Thoracic aorta (tissue), 2 donors: ENCODE data around the gene SUPT6H. TPM values are rescaled to one million over a fixed set of nuclear protein-coding genes. Genes with fewer than 3 reads are reported as not detected.

Experiments used
- ATAC-seq: fragments of 150-250 bp; one replicate; pipeline ENCODE4 v1.8.0; 2017; ENCODE audit warnings: low read depth; ENCODE audit not compliant: insufficient number of reproducible peaks, low FRiP score
- DNase-seq: peaks from one replicate; pipeline ENCODE4 v3.0.0-alpha.2; 2020; ENCODE audit warnings: low spot score
- H3K27ac ChIP-seq, 2 donors: fragments of 200-600 bp; sonication (generic); 1 replicate in 1 of 2; 2 replicates in 1 of 2; pipeline ENCODE4 v1.5.1; 2016; ENCODE audit warnings: mild to moderate bottlenecking in 2 of 2, moderate library complexity in 2 of 2
- H3K27me3 ChIP-seq: fragments of 200-600 bp; sonication (generic); replicated peaks from 2 replicates; pipeline ENCODE4 v1.6.0; 2016; ENCODE audit warnings: mild to moderate bottlenecking; ENCODE audit not compliant: insufficient read depth
- H3K36me3 ChIP-seq: fragments of 200-600 bp; sonication (generic); one replicate; pipeline ENCODE4 v1.5.1; 2016
- H3K4me1 ChIP-seq, 2 donors: fragments of 200-600 bp; sonication (generic); 1 replicate in 1 of 2; 2 replicates in 1 of 2; pipeline versions ENCODE4 v1.5.1 to v1.6.0; 2016; ENCODE audit warnings: low read depth in 2 of 2, mild to moderate bottlenecking in 1 of 2; ENCODE audit not compliant: control insufficient read depth in 1 of 2
- H3K4me3 ChIP-seq: fragments of 200-600 bp; sonication (generic); 2 replicates; pipeline ENCODE4 v1.5.1; 2016; ENCODE audit warnings: mild to moderate bottlenecking
- H3K9me3 ChIP-seq: fragments of 200-600 bp; sonication (generic); 2 replicates; pipeline ENCODE4 v1.5.1; 2016
- total RNA-seq, 2 donors: library from RNA; depleted of rRNA; stranded (reverse); fragments of >200 nt; gene quantifications; one replicate each; pipeline versions ENCODE4 v1.1.0 to v1.2.3, GENCODE V29; 2016
- TF ChIP-seq, protein P1 (sequence below): fragments of 200-600 bp; sonication (generic); IDR thresholded peaks from one replicate; pipeline ENCODE4 v1.5.1; 2019; ENCODE audit warnings: antibody characterized with exemption

The SUPT6H gene
- total RNA-seq, 2 donors from 2014 or later: 45.6 to 133 TPM

DNA sequence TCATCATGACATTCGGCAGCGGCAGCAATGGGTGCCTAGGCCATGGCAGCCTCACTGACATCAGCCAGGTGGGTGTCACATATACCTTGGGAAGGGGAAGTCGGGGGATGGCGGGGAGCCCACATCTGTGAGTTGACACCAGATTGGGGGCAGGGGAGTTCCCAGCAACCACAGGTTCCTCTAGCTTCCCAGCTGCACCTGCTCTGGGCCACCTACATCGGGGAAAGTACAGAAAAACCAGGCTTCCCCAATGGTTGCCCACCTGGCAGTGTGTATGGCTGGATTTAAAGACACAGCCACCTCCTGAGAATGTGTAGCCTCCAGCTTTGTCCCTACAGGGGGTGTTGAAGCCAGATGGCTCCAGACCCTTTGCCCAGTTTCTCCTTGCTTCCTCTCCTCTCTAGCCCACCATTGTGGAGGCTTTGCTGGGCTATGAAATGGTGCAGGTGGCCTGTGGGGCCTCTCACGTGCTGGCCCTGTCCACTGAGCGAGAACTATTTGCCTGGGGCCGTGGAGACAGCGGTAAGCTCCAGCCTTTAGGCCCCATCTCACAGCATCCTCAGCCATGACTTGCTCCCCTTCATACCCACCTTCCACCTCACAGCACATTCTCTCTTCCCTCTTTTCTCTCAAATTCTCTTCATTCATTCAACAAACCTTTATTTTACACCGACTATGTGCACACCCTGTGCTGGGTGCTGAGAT is 76.8 kb downstream of the SUPT6H start:
- Histone ChIP-seq H3K27me3 (no peaks in the 10 kb centered on the region), H3K4me3 (no peak overlapping the region), H3K9me3 (no peaks in the 10 kb centered on the region), H3K4me1 (peaks cover 0 to 12% of the 10 kb centered on the region in 2 donors), H3K27ac (no peak overlapping the region), H3K36me3 (no peaks in the 10 kb centered on the region)
- DNase-seq: no peak
- ATAC-seq: no peak
- TF ChIP-seq, protein P1, sequence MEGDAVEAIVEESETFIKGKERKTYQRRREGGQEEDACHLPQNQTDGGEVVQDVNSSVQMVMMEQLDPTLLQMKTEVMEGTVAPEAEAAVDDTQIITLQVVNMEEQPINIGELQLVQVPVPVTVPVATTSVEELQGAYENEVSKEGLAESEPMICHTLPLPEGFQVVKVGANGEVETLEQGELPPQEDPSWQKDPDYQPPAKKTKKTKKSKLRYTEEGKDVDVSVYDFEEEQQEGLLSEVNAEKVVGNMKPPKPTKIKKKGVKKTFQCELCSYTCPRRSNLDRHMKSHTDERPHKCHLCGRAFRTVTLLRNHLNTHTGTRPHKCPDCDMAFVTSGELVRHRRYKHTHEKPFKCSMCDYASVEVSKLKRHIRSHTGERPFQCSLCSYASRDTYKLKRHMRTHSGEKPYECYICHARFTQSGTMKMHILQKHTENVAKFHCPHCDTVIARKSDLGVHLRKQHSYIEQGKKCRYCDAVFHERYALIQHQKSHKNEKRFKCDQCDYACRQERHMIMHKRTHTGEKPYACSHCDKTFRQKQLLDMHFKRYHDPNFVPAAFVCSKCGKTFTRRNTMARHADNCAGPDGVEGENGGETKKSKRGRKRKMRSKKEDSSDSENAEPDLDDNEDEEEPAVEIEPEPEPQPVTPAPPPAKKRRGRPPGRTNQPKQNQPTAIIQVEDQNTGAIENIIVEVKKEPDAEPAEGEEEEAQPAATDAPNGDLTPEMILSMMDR: no peak

DNA sequence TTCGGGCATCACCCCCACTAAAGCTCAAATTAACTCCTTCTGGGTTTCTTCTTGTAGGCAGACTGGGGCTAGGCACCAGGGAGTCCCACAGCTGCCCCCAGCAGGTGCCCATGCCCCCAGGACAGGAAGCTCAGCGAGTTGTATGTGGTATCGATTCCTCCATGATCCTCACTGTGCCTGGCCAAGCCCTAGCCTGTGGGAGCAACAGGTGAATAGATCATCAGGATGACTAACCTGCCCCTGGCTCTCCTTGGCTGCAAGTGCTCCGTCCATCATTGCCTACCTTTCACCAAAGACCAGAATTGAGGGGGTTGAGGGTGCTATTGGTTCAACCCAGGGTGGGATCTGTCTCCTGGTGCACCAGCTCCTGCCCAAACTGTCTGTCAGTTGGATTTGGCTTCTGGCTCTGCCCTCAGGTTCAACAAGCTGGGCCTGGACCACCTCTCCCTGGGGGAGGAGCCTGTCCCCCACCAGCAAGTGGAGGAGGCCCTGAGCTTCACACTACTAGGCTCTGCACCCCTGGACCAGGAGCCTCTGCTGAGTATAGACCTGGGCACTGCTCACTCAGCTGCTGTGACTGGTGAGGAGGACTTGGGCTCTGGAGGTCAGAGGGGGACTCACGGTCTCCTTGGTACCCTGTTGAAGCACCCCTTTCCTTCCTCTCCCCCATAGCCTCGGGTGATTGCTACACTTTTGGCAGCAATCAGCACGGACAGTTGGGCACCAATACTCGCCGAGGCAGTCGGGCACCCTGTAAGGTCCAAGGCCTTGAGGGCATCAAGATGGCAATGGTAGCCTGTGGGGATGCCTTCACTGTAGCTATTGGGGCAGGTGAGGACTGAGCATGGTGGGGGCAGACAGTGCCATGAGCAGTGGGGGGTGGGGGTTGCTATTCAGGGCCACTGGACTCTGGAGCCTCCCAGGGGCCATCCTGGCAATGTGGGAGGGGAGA is 78.7 kb downstream of the SUPT6H start:
- DNase-seq (no peak), ATAC-seq (no peak)
- Histone ChIP-seq H3K27ac (no peak overlapping the region), H3K36me3 (no peaks in the 10 kb centered on the region), H3K27me3 (no peaks in the 10 kb centered on the region), H3K9me3 (no peaks in the 10 kb centered on the region), H3K4me1 (peaks cover 5 to 27% of the 10 kb centered on the region in 2 donors), H3K4me3 (no peak overlapping the region)
- TF ChIP-seq, protein P1: no peak

DNA sequence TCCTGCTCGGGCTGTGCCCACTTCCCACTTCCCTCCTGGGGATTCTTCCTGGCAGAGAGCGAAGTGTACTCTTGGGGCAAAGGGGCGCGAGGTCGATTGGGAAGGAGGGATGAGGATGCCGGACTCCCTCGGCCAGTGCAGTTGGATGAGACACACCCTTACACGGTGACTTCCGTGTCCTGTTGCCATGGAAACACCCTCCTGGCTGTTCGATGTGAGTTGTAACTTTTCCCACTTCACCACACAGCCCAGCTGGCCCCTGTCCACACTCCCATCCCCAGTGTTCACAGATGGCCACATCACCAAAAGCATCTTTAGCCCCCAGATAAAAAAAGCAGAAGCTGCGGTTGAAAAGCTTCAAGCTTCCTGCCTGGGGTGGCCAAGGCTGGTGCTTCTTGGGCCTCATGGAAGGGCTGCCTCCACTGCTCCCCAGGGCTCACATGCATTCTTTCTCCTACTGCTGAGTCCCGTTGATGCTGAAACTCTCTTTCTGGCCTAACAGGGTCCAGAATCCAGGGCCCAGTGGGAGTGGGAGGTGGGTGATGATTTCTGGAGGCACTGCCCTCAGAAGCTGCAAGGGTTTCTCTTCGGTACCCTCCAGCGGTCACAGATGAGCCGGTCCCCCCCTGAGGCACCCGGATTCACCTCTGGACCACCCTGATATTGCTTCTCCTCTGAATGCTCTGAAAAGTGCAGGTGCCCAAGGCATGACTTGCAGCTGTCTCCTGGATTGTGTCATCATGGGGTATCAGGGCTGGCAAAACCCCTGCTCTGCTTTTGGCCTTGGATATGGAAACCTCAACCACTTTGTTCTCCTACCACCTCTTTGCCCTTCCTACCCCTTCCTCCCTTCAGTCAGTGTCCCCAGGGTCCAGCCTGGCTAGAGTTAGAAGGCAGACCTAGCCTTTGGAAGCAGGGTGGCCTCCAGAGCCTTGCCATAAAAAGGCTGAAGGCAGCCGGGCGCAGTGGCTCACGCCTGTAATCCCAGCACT is 79.6 kb downstream of the SUPT6H start:
- Histone ChIP-seq H3K4me1 (peaks cover 15 to 37% of the 10 kb centered on the region in 2 donors), H3K36me3 (no peaks in the 10 kb centered on the region), H3K9me3 (no peaks in the 10 kb centered on the region), H3K27ac (no peak overlapping the region), H3K27me3 (no peaks in the 10 kb centered on the region), H3K4me3 (no peak overlapping the region)
- ATAC-seq: no peak
- DNase-seq: no peak
- TF ChIP-seq, protein P1: no peak

DNA sequence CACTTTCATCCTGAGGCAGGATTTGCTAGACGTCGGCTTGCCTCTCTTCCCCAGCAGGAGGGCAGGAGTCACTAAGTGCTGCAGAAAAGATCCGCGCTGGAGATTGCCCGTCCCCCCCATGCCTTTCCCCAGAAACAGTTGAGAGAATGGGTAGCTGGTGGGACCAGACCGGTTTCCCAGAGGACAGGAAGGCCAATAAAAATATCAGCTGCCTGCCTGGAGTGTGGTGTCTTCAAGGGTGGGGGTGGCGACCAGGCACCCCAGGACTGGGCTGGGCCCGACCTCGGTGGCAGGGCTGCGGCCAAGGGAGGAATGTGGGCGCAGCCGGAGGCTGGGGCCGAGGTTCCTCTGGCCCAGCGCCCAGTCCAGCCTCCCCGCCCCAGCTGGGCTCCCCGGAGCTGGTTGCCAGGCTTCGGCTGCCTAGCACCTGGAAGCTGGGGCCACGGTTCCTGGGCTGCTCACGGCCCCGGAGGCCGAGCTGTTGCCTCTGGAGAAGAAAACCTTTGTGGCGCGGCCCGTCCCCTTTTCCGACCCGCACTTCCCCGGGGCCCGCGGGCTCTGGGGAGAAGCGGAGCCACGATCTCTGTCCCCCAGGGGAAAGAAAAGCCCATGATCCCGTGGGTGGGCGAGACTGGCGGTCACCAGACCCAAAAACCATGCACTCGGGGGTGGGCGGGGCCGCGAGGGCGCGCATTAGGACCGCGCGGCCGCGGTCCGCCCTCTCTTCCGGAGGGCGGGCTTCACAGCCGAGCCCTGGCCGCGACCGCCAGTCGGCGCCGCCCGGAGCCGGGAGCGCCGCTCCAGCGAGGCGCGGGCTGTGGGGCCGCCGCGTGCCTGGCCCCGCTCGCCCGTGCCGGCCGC is 81.5 kb downstream of the SUPT6H start, which contains the start of gene TRAF4:
TRAF4 (plus strand) TSS at position 769 of the 861 bp plus-strand sequence. CDS start 102 bp downstream, outside the sequence.
- peak within 1 kb of the TSS; percentile 86 to 93 for H3K27ac ChIP-seq
- TF ChIP-seq, protein P1: no peak
- H3K9me3 ChIP-seq: no peaks in the 10 kb centered on the region
- peaks cover 23 to 47% of the 10 kb centered on the region in 2 donors for H3K4me1 ChIP-seq
- peaks cover 1% of the 10 kb centered on the region for H3K36me3 ChIP-seq
- H3K27me3 ChIP-seq: no peaks in the 10 kb centered on the region
- peak within 1 kb of the TSS; percentile 88 for H3K4me3 ChIP-seq
- no peak for DNase-seq
- peak; percentile 56 for ATAC-seq
